ENCODE measurements around the gene MIEN1.
"Not testable (repeated sequence)": the region's sequence is repeated elsewhere in the genome, so short reads cannot be mapped to it uniquely, and the experiment has no call there.

The MIEN1 gene

DNA sequence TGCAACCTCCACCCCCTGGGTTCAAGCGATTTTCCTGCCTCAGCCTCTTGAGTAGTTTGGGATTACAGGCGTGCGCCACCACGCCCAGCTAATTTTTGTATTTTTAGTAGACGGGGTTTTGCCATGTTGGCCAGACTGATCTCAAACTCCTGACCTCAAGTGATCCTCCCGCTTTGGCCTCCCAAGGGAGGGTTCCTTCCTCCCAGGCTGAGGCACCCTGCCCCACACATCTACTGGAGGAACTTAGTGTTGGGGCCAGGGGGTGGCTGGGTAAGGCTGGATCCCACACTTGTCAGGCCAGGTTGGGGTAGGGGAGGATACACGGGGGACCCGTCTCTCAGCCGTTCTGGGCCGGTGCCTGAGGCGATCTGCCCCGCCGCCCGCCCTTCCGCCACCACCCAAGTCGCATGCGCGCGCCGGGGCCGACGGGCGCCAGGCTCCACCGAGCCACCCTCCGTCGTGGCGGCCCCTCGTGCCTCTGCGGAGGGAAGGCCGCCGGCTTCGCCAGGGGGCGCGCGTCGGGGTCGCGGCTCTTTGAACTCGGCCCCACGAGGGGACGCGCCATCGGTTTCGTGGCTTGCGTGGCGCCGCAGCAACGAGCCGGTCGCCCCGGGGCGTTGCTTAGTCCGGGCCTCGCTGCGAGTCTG is 23.3 kb upstream of the MIEN1 start:
- Histone ChIP-seq H3K27ac (peak overlapping the region; percentile 81), H3K4me3 (ENCODE audit: low read depth, low read length) (peak overlapping the region; percentile 81), H3K9me3 (ENCODE audit: severe bottlenecking) (peaks cover 4% of the 10 kb centered on the region), H3K27me3 (ENCODE audit: insufficient read depth, low read depth, severe bottlenecking) (no peaks in the 10 kb centered on the region), H3K36me3 (no peaks in the 10 kb centered on the region)
- TF ChIP-seq, protein P1, sequence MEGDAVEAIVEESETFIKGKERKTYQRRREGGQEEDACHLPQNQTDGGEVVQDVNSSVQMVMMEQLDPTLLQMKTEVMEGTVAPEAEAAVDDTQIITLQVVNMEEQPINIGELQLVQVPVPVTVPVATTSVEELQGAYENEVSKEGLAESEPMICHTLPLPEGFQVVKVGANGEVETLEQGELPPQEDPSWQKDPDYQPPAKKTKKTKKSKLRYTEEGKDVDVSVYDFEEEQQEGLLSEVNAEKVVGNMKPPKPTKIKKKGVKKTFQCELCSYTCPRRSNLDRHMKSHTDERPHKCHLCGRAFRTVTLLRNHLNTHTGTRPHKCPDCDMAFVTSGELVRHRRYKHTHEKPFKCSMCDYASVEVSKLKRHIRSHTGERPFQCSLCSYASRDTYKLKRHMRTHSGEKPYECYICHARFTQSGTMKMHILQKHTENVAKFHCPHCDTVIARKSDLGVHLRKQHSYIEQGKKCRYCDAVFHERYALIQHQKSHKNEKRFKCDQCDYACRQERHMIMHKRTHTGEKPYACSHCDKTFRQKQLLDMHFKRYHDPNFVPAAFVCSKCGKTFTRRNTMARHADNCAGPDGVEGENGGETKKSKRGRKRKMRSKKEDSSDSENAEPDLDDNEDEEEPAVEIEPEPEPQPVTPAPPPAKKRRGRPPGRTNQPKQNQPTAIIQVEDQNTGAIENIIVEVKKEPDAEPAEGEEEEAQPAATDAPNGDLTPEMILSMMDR (IDR thresholded peaks at IDR 0.05; ENCODE audit: low read depth, low read length): 0 out of 2 replicates have a peak, but pooled peaks have one; percentile 29
- DNase-seq: no peak

DNA sequence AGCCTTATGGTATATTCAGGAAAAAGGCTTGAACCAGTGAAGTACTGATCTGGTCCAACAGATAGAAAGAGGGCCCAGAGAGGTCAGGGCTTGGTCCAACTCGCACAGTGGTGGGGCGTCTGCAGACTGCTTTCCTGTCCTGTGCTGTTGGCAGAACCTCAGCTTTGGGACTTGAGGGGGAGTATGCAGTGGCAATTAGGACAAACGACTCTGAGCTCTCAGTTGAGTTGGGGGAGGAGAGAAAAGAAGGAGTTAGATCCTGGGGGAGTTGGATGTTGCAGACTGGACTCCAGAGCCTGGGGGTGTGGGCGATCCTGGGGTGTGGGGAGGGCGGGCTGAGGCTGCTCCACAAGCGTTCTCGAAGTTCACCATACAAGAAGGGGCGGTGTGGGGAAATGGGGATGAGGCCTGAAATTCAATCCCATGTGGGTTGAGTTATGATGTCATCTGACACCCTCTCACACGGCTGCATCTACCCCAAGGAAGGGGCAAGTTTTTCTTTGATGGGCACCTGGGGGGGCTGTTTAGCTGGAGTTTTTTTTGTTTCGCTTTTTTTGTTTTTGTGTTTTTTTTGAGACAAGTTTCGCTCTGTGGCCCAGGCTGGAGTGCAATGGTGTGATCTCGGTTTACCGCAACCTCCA is 22.0 kb upstream of the MIEN1 start:
- TF ChIP-seq, protein P1 (IDR thresholded peaks at IDR 0.05; ENCODE audit: low read depth, low read length): no peak
- Histone ChIP-seq H3K9me3 (ENCODE audit: severe bottlenecking) (peaks cover 4% of the 10 kb centered on the region), H3K4me3 (ENCODE audit: low read depth, low read length) (no peak overlapping the region), H3K27me3 (ENCODE audit: insufficient read depth, low read depth, severe bottlenecking) (no peaks in the 10 kb centered on the region), H3K36me3 (no peaks in the 10 kb centered on the region), H3K27ac (no peak overlapping the region)
- DNase-seq: no peak

DNA sequence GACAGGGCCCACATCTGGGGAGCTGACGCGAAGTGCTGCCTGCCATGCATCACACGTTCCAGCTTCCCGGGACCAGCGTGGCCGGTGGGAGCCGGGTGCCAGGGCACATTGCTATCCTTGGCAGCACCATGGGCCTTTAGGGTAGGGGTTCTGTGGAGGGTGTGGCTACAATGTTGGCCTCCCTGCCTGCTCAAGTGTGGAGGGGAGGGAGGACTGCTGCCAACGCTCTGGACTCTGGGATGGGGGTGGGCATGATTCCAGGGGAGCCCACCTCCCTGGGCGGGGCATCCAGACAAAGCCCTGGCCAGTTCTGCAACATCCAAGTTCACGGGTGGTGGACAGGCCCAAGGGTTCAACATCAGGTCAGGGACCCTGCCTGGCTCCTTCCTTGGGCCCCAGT is 21.3 kb upstream of the MIEN1 start:
- H3K27me3 ChIP-seq (ENCODE audit: insufficient read depth, low read depth, severe bottlenecking): no peaks in the 10 kb centered on the region
- no peak overlapping the region for H3K27ac ChIP-seq

DNA sequence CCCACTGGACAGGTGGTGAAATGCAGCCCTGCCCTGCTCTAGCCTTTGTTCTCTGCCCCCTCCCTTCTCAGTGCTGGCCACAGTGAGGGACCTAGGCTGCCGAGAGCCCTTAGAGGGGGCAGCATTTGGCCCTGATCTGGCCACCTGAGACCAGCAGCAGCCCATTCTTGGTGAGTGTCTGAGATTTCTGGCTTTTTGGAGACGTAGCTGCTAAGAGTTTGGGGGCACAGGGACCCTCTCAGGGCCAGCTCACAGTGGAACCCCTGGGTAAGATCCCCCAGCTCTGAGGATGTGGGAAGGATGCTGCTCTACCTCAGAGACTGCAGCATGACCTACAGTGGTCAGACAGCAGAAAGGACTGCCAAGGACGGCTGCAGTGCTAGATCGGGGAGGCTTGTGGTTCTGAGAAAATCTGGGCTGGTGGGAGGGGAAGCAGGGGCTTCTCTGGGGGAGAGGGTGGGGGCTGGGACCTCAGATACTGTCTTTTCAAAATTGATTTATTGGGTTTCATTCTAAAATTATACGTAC is 20.7 kb upstream of the MIEN1 start:
- no peak overlapping the region for H3K4me3 ChIP-seq (ENCODE audit: low read depth, low read length)
- no peaks in the 10 kb centered on the region for H3K27me3 ChIP-seq (ENCODE audit: insufficient read depth, low read depth, severe bottlenecking)
- no peaks in the 10 kb centered on the region for H3K36me3 ChIP-seq
- DNase-seq: no peak
- H3K27ac ChIP-seq: no peak overlapping the region
- H3K9me3 ChIP-seq (ENCODE audit: severe bottlenecking): peaks cover 4% of the 10 kb centered on the region
- TF ChIP-seq, protein P1 (IDR thresholded peaks at IDR 0.05; ENCODE audit: low read depth, low read length): 0 out of 2 replicates have a peak, but pooled peaks have one; percentile 16

More for the DNA sequence above, 21.3 kb upstream of the MIEN1 start:
- no peak for DNase-seq
- TF ChIP-seq, protein P1 (IDR thresholded peaks at IDR 0.05; ENCODE audit: low read depth, low read length): no peak
- H3K4me3 ChIP-seq (ENCODE audit: low read depth, low read length): no peak overlapping the region
- peaks cover 4% of the 10 kb centered on the region for H3K9me3 ChIP-seq (ENCODE audit: severe bottlenecking)
- no peaks in the 10 kb centered on the region for H3K36me3 ChIP-seq

DNA sequence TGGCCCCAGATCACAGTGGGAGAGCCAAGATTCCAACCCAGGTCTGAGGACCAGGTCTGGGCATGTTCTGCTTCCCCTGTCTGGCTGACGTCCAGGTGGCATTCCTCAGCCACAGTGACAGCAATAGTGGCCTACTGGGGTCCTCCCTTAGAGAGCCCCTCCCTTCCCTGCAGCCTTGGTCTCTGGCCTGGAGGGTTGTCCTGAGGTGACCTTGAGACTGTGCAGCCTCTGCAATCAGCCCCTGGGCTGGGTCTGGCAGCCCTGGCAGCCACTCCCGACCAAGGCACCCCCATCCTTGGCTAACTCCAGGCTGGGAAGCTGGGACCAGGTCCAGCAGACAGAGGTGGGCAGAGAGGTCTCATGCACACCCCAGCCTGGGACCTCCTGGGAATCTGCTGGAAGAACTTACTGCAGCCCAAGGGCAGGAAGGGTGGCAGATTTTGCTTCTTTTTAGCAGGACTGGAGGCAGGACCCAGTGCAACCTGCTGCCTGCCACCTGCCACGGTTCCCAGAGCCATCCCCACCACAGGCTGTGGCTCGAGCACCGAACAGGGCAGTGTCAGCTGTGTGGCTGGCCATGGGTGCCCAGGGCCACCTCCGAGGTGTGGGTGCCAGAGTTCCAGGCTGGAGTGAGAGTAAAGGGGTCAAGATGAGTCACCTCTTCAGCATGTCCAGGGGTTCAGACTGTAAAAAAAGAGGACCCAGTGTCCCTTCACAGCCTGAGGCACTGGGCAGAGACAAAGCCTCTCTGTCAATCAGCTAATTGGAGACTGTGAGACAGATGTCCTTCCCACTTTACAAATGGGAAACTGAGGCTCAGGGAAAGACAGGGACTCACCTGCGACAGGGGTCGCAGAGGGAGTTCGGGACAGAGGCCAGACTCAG is 20.0 kb upstream of the MIEN1 start:
- peak; percentile 49 for DNase-seq
- TF ChIP-seq, protein P1 (IDR thresholded peaks at IDR 0.05; ENCODE audit: low read depth, low read length): no peak
- H3K9me3 ChIP-seq (ENCODE audit: severe bottlenecking): peaks cover 4% of the 10 kb centered on the region
- no peak overlapping the region for H3K4me3 ChIP-seq (ENCODE audit: low read depth, low read length)
- H3K27ac ChIP-seq: peak overlapping the region; percentile 26
- no peaks in the 10 kb centered on the region for H3K27me3 ChIP-seq (ENCODE audit: insufficient read depth, low read depth, severe bottlenecking)
- H3K36me3 ChIP-seq: no peaks in the 10 kb centered on the region

DNA sequence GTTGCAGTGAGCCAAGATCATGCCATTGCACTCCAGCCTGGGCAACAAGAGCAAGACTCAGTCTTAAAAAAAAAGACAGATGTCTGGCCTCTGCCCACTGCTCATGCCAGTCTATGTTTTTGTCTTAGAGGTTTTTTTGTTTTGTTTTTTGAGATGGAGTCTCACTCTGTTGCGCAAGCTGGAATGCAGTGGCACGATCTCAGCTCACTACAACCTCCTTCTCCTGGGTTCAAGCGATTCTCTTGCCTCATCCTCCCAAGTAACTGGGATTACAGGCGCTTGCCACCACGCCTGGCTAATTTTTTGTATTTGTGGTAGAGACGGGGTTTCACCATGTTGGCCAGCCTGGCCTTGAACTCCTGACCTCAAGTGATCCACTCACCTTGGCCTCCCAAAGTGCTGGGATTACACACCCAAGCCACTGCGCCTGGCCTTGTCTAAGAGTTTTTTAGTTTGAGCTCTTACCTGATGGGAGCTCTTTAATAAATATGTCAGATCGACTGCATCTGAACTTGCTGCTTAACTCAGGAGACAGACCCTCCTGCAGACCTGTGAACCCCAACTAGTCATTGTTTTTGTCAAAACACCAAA is 18.2 kb upstream of the MIEN1 start:
- not testable (repeated sequence) for H3K4me3 ChIP-seq (ENCODE audit: low read depth, low read length); H3K27ac ChIP-seq; H3K9me3 ChIP-seq (ENCODE audit: severe bottlenecking); H3K36me3 ChIP-seq; DNase-seq; H3K27me3 ChIP-seq (ENCODE audit: insufficient read depth, low read depth, severe bottlenecking)
